Ovary (tissue), 9 donors: ENCODE measurements around the gene POC1B. TPM values are rescaled to one million over a fixed set of nuclear protein-coding genes. Genes with fewer than 3 reads are reported as not detected.

Experiments
- DNase-seq, 5 donors: peaks; one replicate each; pipeline ENCODE4 v3.0.0-alpha.2; 2019 to 2020
- H3K27ac ChIP-seq, 2 donors: fragments of 200-600 bp; one replicate each; pipeline versions ENCODE4 v1.5.1 to v1.8.0; 2019 to 2022
- H3K27me3 ChIP-seq: fragments of 200-600 bp; one replicate; pipeline ENCODE4 v1.8.0; 2022
- H3K36me3 ChIP-seq: fragments of 200-600 bp; sonication (generic); one replicate; pipeline ENCODE4 v1.5.1; 2019
- H3K4me1 ChIP-seq: one replicate; pipeline ENCODE4 v1.8.1; 2013; ENCODE audit warnings: mild to moderate bottlenecking, moderate library complexity; ENCODE audit not compliant: insufficient read depth
- H3K4me3 ChIP-seq: fragments of 200-600 bp; sonication (generic); one replicate; pipeline ENCODE4 v1.5.1; 2017
- H3K9me3 ChIP-seq, 2 donors: fragments of 200-600 bp in 1 of 2; sonication (generic) in 1 of 2; one replicate each; pipeline versions ENCODE4 v1.5.1 to v1.8.1; 2013 to 2019; ENCODE audit warnings: mild to moderate bottlenecking in 1 of 2, moderate library complexity in 1 of 2
- EP300 ChIP-seq: sonication (generic); formaldehyde crosslinking; IDR thresholded peaks from one replicate; pipeline ENCODE4 v1.6.1; 2017; ENCODE audit warnings: antibody characterized with exemption
- POLR2A ChIP-seq: fragments of 450-650 bp; IDR thresholded peaks from one replicate; pipeline ENCODE4 v1.6.1; 2017; ENCODE audit warnings: antibody characterized with exemption, mild to moderate bottlenecking, moderate library complexity
- WGBS, 3 donors: extraction: QIAGEN DNeasy Blood & Tissue Kit in 1 of 3; methylation state at CpG; one replicate each; pipeline versions ENCODE4 v1.1.5 to v1.1.7; 2013 to 2017; 5-methylcytosine and 5-hydroxymethylcytosine counted together
- intact Hi-C, 4 donors: fragments of 100-400 bp; cut with DNase I; formaldehyde crosslinking; loops; one replicate each; pipeline versions ENCODE4 v1.11.0 to v1.15.1; 2022 to 2023
- polyA plus RNA-seq, 2 donors: library from polyadenylated mRNA; stranded (reverse); fragments of 200-250 nt in 1 of 2; fragments of 350-450 nt in 1 of 2; fragmentation: Illumina TruSeq in 1 of 2; extraction: RNeasy Lipid Tissue Mini Kit (QIAGEN cat#74804) in 1 of 2; gene quantifications; one replicate each; pipeline ENCODE4 v1.2.3, GENCODE V29; 2013 to 2014
- total RNA-seq, 7 donors: library from RNA; depleted of rRNA in 2 of 7; stranded (reverse); fragments of >200 nt in 2 of 7; fragmentation: NEBNext Ultra II Directional in 3 of 7; extraction: Animal tissue kit (Norgen Biotek cat#: 25700) in 3 of 7; gene quantifications; one replicate each; pipeline versions ENCODE4 v1.1.0 to v1.2.4, GENCODE V29; 2016 to 2023
- TF ChIP-seq, protein P1 (sequence below), 3 donors: fragments of 450-650 bp in 2 of 3; fragments of 200-600 bp in 1 of 3; IDR thresholded peaks; one replicate each; pipeline versions ENCODE4 v1.5.1 to v1.8.0; 2016 to 2022; ENCODE audit warnings: antibody characterized with exemption in 3 of 3, mild to moderate bottlenecking in 1 of 3
- donor health status: DM: no; HTN: no; CAD: no; lungs with moderate emphysema.
- donor health status: DM: no; HTN: no; CAD: no.
- donor health status: Bipolar disorder and iron deficiency.
- donor health status: DM: yes; HTN: yes; CAD: no.
- donor health status: DM: no; HTN: no; CAD: no.
- donor health status: DM: yes; HTN: yes; CAD: no.

Gene POC1B
- total and polyA plus RNA-seq, 9 donors: 8.5 to 29.2 (median 13.8) TPM

DNA sequence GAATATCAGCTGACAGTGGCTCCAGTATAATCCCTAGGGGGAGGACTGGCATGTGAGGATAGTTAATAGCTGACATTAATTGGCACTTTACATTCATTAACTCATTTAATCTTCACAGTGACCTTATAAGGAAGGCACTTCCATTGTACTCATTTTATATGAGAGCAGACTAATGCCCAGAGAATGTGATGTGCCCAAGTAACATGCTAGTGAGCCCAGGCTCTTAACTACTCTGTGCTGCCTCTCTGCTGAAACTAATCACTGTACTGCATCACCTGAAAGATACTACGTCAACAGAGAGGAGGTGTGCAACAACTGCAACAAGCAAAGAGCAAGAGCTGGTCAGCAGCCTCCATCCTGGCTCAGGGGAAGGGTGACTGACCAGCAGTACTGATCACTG lies 41.4 kb downstream of the POC1B start:
- WGBS, 3 donors: 95 to 100% (median 97%) methylated on average over 1 of the region's 1 CpG
- Histone ChIP-seq H3K4me3 (no peak overlapping the region), H3K9me3 (no peaks in the 10 kb centered on the region), H3K27me3 (no peaks in the 10 kb centered on the region), H3K36me3 (no peaks in the 10 kb centered on the region), H3K4me1 (no peaks in the 10 kb centered on the region), H3K27ac (no peak overlapping the region)
- no peak for DNase-seq
- intact Hi-C loops: no loop called here
- no peak for TF ChIP-seq POLR2A
- no peak for TF ChIP-seq EP300
- TF ChIP-seq, protein P1, sequence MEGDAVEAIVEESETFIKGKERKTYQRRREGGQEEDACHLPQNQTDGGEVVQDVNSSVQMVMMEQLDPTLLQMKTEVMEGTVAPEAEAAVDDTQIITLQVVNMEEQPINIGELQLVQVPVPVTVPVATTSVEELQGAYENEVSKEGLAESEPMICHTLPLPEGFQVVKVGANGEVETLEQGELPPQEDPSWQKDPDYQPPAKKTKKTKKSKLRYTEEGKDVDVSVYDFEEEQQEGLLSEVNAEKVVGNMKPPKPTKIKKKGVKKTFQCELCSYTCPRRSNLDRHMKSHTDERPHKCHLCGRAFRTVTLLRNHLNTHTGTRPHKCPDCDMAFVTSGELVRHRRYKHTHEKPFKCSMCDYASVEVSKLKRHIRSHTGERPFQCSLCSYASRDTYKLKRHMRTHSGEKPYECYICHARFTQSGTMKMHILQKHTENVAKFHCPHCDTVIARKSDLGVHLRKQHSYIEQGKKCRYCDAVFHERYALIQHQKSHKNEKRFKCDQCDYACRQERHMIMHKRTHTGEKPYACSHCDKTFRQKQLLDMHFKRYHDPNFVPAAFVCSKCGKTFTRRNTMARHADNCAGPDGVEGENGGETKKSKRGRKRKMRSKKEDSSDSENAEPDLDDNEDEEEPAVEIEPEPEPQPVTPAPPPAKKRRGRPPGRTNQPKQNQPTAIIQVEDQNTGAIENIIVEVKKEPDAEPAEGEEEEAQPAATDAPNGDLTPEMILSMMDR (IDR thresholded peaks at IDR 0.05): no peak

DNA sequence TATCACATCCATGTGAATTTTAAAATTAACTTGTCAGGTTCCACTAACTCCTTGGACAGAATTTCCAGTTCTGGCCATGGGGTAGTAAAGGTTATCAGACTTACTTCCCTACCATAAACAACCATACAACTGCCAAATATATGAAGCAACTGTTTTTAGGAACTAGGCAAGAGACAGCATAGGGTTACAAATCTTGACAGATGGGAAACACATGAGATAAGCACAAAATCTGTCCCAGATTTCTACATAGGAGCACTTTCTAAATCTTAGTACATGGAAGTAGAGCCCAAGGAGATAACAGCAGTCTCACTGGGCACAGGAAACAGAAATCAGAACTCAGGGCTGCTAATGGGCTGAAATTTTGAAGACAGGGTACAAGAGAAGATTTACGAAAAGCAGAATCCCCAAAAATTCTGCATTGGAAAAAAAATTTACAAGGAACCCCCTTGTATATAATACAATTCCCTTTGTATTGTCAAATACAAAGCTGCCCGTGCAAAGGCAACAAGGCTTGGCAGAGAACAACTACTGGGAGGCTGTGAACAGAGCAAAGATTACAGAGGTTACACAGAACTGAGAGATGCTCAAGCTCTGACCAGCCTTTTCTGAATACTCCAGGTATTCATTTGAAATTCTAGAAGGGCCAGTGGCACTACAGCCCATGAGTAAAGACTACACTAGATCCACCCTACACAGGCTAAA lies 44.5 kb downstream of the POC1B start:
- no peak for TF ChIP-seq EP300
- no peak for TF ChIP-seq POLR2A
- TF ChIP-seq, protein P1 (IDR thresholded peaks at IDR 0.05): no peak
- Histone ChIP-seq H3K27ac (no peak overlapping the region), H3K9me3 (no peaks in the 10 kb centered on the region), H3K36me3 (no peaks in the 10 kb centered on the region), H3K4me1 (peaks cover 3% of the 10 kb centered on the region), H3K27me3 (no peaks in the 10 kb centered on the region), H3K4me3 (no peak overlapping the region)
- intact Hi-C loops: no loop called here
- DNase-seq: no peak
- WGBS, 3 donors: 72 to 84% (median 74%) methylated on average over 2 of the region's 2 CpGs

DNA sequence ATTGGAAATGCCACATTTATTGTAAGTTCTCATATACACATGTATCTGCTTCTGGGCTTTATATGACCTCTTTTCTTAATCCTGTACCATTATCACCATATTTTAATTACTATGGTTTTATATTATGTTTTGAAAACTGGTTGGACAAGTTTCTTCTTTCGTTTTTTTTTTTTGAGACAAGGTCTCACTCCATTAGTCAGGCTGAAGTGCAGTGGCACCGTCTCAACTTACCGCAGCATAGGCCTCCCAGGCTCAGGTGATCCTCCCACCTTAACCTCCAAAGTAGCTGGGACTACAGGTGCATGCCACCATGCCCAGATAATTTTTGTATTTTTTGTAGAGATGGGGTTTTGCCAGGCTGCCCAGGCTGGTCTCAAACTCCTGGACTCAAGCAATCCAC lies 45.9 kb downstream of the POC1B start:
- no peaks in the 10 kb centered on the region for H3K27me3 ChIP-seq
- no peak overlapping the region for H3K27ac ChIP-seq
- no peak overlapping the region for H3K4me3 ChIP-seq
- DNase-seq: no peak
- H3K9me3 ChIP-seq: no peaks in the 10 kb centered on the region
- H3K36me3 ChIP-seq: no peaks in the 10 kb centered on the region
- H3K4me1 ChIP-seq: peaks cover 5% of the 10 kb centered on the region
- intact Hi-C loops: loop anchor here in 3 of 4 donors (10.0 kb wide), 1 partner anchor 45 kb away; the partner anchor contains the start of genes GALNT4 (in 3 of the 3) and POC1B (in 3 of the 3)
- TF ChIP-seq, protein P1 (IDR thresholded peaks at IDR 0.05): no peak
- TF ChIP-seq POLR2A (no peak), EP300 (no peak)
- WGBS, 3 donors: 92 to 97% (median 95%) methylated on average over 3 of the region's 3 CpGs

DNA sequence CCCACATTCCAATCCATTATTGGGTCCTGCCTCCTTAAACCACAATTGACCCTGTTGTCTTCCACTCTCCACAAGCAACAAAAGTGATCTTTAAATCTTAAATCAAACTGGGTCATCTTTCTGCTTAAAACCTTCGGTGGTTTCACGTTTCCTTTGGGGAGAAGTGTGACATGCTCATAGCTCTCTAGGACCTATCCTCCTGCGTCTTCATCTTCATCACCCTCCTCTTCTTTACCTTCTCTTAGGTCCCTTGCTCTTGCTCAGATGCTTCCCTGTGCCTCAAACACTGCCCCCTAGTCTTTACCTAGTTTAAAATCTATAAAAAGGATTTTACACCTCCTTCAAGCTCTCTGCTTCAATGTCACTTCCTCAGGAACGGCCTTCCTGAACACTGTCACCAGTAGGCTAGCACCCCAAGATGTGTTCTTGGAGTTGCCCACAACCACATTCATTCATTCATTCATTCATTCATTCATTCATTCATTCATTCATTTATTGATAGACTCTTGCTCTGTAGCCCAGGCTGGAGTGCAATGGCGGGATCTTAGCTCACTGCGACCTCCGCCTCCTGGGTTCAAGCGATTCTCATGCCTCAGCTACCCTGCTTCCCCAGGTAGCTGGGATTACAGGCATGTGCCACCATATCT lies 48.1 kb downstream of the POC1B start:
- TF ChIP-seq, protein P1 (IDR thresholded peaks at IDR 0.05): no peak
- TF ChIP-seq EP300 (no peak), POLR2A (no peak)
- no peak for DNase-seq
- Histone ChIP-seq H3K9me3 (no peaks in the 10 kb centered on the region), H3K4me3 (no peak overlapping the region), H3K27me3 (no peaks in the 10 kb centered on the region), H3K4me1 (peaks cover 5% of the 10 kb centered on the region), H3K36me3 (no peaks in the 10 kb centered on the region), H3K27ac (no peak overlapping the region)
- 90 to 94% (median 94%) methylated on average over 8 of the region's 8 CpGs for WGBS, 3 donors
- intact Hi-C loops: loop anchor here in 3 of 4 donors (10.0 kb wide), 1 partner anchor 47 kb away; the partner anchor contains the start of genes GALNT4 (in 3 of the 3) and POC1B (in 3 of the 3)
